OCI-LY1 (cell line): Measurements from ENCODE around the gene TMC7.

ENCODE experiments used
- H2AFZ ChIP-seq: fragments of 200-600 bp; sonication (generic), shearing (Covaris generic); 2 replicates; pipeline ENCODE4 v1.6.0; 2014; ENCODE audit warnings: antibody characterized with exemption, mild to moderate bottlenecking, low read length
- H3F3A ChIP-seq: fragments of 200-600 bp; sonication (generic), shearing (Covaris generic); 2 replicates; pipeline ENCODE4 v1.6.0; 2014; ENCODE audit warnings: mild to moderate bottlenecking, antibody characterized with exemption, low read length, moderate library complexity; ENCODE audit not compliant: insufficient read depth
- H3K27ac ChIP-seq: fragments of 200-600 bp; sonication (generic); 2 replicates; pipeline ENCODE4 v1.5.1; 2014; ENCODE audit warnings: low read length, mixed run types, mild to moderate bottlenecking, low read depth; ENCODE audit not compliant: poor library complexity, severe bottlenecking
- H3K27me3 ChIP-seq: fragments of 200-600 bp; sonication (generic); 2 replicates; pipeline ENCODE4 v1.6.0; 2014; ENCODE audit warnings: antibody characterized with exemption, mild to moderate bottlenecking, low read length, moderate library complexity; ENCODE audit not compliant: insufficient read depth
- H3K36me3 ChIP-seq: fragments of 200-600 bp; sonication (generic); 2 replicates; pipeline ENCODE4 v1.6.1; 2014; ENCODE audit warnings: mild to moderate bottlenecking, antibody characterized with exemption, low read length, moderate library complexity, mixed read lengths; ENCODE audit not compliant: insufficient read depth
- H3K4me1 ChIP-seq: fragments of 200-600 bp; sonication (generic); 2 replicates; pipeline ENCODE4 v1.5.1; 2014; ENCODE audit warnings: mild to moderate bottlenecking, low read length, moderate library complexity; ENCODE audit not compliant: insufficient read depth, severe bottlenecking
- H3K4me2 ChIP-seq: fragments of 200-600 bp; sonication (generic), shearing (Covaris generic); 2 replicates; pipeline ENCODE4 v1.6.1; 2014; ENCODE audit warnings: low read length
- H3K4me3 ChIP-seq: fragments of 200-600 bp; sonication (generic); 2 replicates; pipeline ENCODE4 v1.5.1; 2014; ENCODE audit warnings: low read length, low read depth, mild to moderate bottlenecking, mixed read lengths; ENCODE audit not compliant: poor library complexity, severe bottlenecking
- H3K79me2 ChIP-seq: fragments of 200-600 bp; shearing (Covaris generic); 2 replicates; pipeline ENCODE4 v1.6.1; 2016; ENCODE audit warnings: mixed run types, low read length, mixed read lengths; ENCODE audit not compliant: insufficient read depth
- H3K9ac ChIP-seq: fragments of 200-600 bp; sonication (generic), shearing (Covaris generic); 2 replicates; pipeline ENCODE4 v1.6.1; 2014; ENCODE audit warnings: mild to moderate bottlenecking, low read length, mixed read lengths
- H3K9me2 ChIP-seq: fragments of 200-600 bp; sonication (generic), shearing (Covaris generic); 2 replicates; pipeline ENCODE4 v1.6.1; 2014; ENCODE audit warnings: low read depth, mild to moderate bottlenecking, low read length, mixed read lengths
- H3K9me3 ChIP-seq: fragments of 200-600 bp; shearing (Covaris generic); 2 replicates; pipeline ENCODE4 v1.6.1; 2014; ENCODE audit warnings: low read length, mixed read lengths
- H4K20me1 ChIP-seq: fragments of 200-600 bp; sonication (generic), shearing (Covaris generic); 2 replicates; pipeline ENCODE4 v1.6.0; 2016; ENCODE audit warnings: mild to moderate bottlenecking, low read length; ENCODE audit not compliant: insufficient read depth
- EZH2 ChIP-seq: fragments of 200-600 bp; sonication (generic), shearing (Covaris generic); IDR thresholded peaks from 2 replicates; pipeline ENCODE4 v1.8.0; 2017; ENCODE audit warnings: borderline replicate concordance, mixed run types, mild to moderate bottlenecking, antibody characterized with exemption, low read length, moderate library complexity, mixed read lengths
- TF ChIP-seq, protein P1 (sequence below): fragments of 200-600 bp; sonication (generic), shearing (Covaris generic); IDR thresholded peaks from 2 replicates; pipeline ENCODE4 v1.5.1; 2017; ENCODE audit warnings: mild to moderate bottlenecking, antibody characterized with exemption, low read length, moderate library complexity, mixed read lengths

TMC7 gene

DNA sequence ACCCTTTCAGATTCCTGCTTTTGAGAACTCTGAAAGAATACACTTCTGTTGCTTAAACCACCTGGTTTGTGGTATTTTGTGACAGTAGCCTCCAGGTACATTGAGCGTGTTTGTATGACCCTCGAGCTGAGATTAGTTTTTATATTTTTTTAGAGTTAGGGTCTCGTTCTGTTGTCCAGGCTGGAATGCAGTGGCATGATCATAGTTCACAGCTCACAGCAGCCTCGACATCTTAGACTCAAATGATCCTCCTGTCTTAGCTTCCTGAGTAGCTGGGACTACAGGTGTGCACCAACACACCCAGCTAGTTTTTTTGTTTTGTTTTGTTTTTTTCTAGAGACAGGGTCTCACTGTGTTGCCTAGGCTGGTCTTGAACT is 125.5 kb downstream of the TMC7 start:
- no peak overlapping the region for H3K4me3 ChIP-seq
- no peaks in the 10 kb centered on the region for H3K79me2 ChIP-seq
- no peak overlapping the region for H3K4me2 ChIP-seq
- no peaks in the 10 kb centered on the region for H4K20me1 ChIP-seq
- no peak overlapping the region for H2AFZ ChIP-seq
- no peaks in the 10 kb centered on the region for H3K9me2 ChIP-seq
- no peaks in the 10 kb centered on the region for H3K4me1 ChIP-seq
- H3K9ac ChIP-seq, result no peak overlapping the region
- no peak for TF ChIP-seq EZH2
- TF ChIP-seq, protein P1, sequence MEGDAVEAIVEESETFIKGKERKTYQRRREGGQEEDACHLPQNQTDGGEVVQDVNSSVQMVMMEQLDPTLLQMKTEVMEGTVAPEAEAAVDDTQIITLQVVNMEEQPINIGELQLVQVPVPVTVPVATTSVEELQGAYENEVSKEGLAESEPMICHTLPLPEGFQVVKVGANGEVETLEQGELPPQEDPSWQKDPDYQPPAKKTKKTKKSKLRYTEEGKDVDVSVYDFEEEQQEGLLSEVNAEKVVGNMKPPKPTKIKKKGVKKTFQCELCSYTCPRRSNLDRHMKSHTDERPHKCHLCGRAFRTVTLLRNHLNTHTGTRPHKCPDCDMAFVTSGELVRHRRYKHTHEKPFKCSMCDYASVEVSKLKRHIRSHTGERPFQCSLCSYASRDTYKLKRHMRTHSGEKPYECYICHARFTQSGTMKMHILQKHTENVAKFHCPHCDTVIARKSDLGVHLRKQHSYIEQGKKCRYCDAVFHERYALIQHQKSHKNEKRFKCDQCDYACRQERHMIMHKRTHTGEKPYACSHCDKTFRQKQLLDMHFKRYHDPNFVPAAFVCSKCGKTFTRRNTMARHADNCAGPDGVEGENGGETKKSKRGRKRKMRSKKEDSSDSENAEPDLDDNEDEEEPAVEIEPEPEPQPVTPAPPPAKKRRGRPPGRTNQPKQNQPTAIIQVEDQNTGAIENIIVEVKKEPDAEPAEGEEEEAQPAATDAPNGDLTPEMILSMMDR, result no peak
- no peaks in the 10 kb centered on the region for H3K36me3 ChIP-seq
- no peaks in the 10 kb centered on the region for H3F3A ChIP-seq
- H3K27me3 ChIP-seq, result peaks cover 3% of the 10 kb centered on the region; the same call in 1 of the 2 replicates
- no peaks in the 10 kb centered on the region for H3K9me3 ChIP-seq
- H3K27ac ChIP-seq, result no peak overlapping the region

GRCh38 chr16:19110537-19111360 is 127.0 kb downstream of the TMC7 start:
- no peaks in the 10 kb centered on the region for H3K9me3 ChIP-seq
- no peak overlapping the region for H2AFZ ChIP-seq
- H3F3A ChIP-seq, result no peaks in the 10 kb centered on the region
- H3K4me3 ChIP-seq, result no peak overlapping the region
- no peaks in the 10 kb centered on the region for H3K9me2 ChIP-seq
- no peak overlapping the region for H3K27ac ChIP-seq
- no peaks in the 10 kb centered on the region for H3K4me1 ChIP-seq
- no peaks in the 10 kb centered on the region for H4K20me1 ChIP-seq
- H3K79me2 ChIP-seq, result no peaks in the 10 kb centered on the region
- no peaks in the 10 kb centered on the region for H3K36me3 ChIP-seq
- H3K9ac ChIP-seq, result no peak overlapping the region
- no peak for TF ChIP-seq EZH2
- TF ChIP-seq, protein P1, result no peak
- H3K27me3 ChIP-seq, result peaks cover 3% of the 10 kb centered on the region; the same call in 1 of the 2 replicates
- no peak overlapping the region for H3K4me2 ChIP-seq

GRCh38 chr16:19112099-19112407 is 128.3 kb downstream of the TMC7 start:
- no peaks in the 10 kb centered on the region for H3K36me3 ChIP-seq
- H4K20me1 ChIP-seq, result no peaks in the 10 kb centered on the region
- no peaks in the 10 kb centered on the region for H3K79me2 ChIP-seq
- H3F3A ChIP-seq, result no peaks in the 10 kb centered on the region
- H2AFZ ChIP-seq, result no peak overlapping the region
- no peak overlapping the region for H3K4me2 ChIP-seq
- TF ChIP-seq, protein P1, result no peak
- H3K9ac ChIP-seq, result no peak overlapping the region
- no peak overlapping the region for H3K27ac ChIP-seq
- peaks cover 3% of the 10 kb centered on the region; the same call in 1 of the 2 replicates for H3K27me3 ChIP-seq
- H3K9me2 ChIP-seq, result no peaks in the 10 kb centered on the region
- H3K4me3 ChIP-seq, result no peak overlapping the region
- H3K4me1 ChIP-seq, result no peaks in the 10 kb centered on the region
- H3K9me3 ChIP-seq, result no peaks in the 10 kb centered on the region
